ENCODE data around the gene KDM4B.

GRCh38 chr19:5018224-5019015, 49.5 kb downstream of the KDM4B start:
- no peak for TF ChIP-seq FOXA1 (IDR thresholded peaks at IDR 0.05)
- no peak for TF ChIP-seq FOXM1 (IDR thresholded peaks at IDR 0.05; ENCODE audit: borderline replicate concordance)
- TF ChIP-seq SP1 (IDR thresholded peaks at IDR 0.05), result no peak
- TF ChIP-seq BHLHE40 (IDR thresholded peaks at IDR 0.05; ENCODE audit: borderline replicate concordance), result no peak
- TF ChIP-seq ARNT (IDR thresholded peaks at IDR 0.05), result no peak
- TF ChIP-seq LEF1 (IDR thresholded peaks at IDR 0.05; ENCODE audit: borderline replicate concordance), result no peak
- no peak for TF ChIP-seq HDGF (IDR thresholded peaks at IDR 0.05; ENCODE audit: borderline replicate concordance)
